ENCODE data around the gene SUN1.

DNA sequence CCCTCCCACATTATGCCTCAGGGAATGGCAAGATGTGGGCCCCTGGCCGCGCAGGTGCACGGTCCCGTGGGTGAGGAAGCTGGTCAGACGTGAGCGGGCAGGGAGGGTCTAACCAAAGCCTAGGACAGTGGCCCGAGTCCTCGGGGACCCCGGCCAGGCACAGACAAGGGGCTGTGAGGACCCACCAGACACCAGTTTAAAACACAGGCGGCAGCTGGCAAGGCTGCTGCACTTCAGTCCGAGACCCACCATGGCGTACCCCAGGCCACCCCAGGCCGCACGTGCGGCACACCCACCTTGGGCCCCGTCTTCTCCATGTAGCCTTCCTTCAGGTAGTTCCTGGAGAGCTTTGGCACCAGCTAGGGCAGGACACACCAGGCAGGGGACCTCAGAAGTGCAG, 67.5 kb downstream of the SUN1 start:
- TF ChIP-seq CTCF (IDR thresholded peaks at IDR 0.05; ENCODE audit: low read depth, low read length) (no peak), EZH2phosphoT487 (IDR thresholded peaks at IDR 0.05; ENCODE audit: low read depth) (no peak)

Data from OCI-LY3 (cell line).